ENCODE measurements around the gene ZNF521. TPM values are rescaled to one million over a fixed set of nuclear protein-coding genes. Genes with fewer than 3 reads are reported as not detected.

The ZNF521 gene
- total RNA-seq, 4 donors from 2014 or later: 28.2 to 67.3 (median 53.1) TPM

GRCh38 chr18:25281556-25281955 lies 70.4 kb downstream of the ZNF521 start:
- no peak for DNase-seq
- Histone ChIP-seq H3K36me3 (no peaks in the 10 kb centered on the region), H3K27me3 (no peaks in the 10 kb centered on the region), H3K27ac (no peak overlapping the region), H3K9me3 (no peaks in the 10 kb centered on the region), H3K4me1 (peaks cover 15 to 40% of the 10 kb centered on the region in 2 donors), H3K4me3 (replicated peaks in 1 of 3) (no peak overlapping the region)
- 72 to 94% methylated on average over 6 of the region's 6 CpGs for WGBS, 2 donors
- no peak for TF ChIP-seq POLR2A (IDR thresholded peaks at IDR 0.05)
- TF ChIP-seq, protein P1, sequence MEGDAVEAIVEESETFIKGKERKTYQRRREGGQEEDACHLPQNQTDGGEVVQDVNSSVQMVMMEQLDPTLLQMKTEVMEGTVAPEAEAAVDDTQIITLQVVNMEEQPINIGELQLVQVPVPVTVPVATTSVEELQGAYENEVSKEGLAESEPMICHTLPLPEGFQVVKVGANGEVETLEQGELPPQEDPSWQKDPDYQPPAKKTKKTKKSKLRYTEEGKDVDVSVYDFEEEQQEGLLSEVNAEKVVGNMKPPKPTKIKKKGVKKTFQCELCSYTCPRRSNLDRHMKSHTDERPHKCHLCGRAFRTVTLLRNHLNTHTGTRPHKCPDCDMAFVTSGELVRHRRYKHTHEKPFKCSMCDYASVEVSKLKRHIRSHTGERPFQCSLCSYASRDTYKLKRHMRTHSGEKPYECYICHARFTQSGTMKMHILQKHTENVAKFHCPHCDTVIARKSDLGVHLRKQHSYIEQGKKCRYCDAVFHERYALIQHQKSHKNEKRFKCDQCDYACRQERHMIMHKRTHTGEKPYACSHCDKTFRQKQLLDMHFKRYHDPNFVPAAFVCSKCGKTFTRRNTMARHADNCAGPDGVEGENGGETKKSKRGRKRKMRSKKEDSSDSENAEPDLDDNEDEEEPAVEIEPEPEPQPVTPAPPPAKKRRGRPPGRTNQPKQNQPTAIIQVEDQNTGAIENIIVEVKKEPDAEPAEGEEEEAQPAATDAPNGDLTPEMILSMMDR (IDR thresholded peaks at IDR 0.05): no peak
- intact Hi-C loops (cut with DNase I): no loop called here

DNA sequence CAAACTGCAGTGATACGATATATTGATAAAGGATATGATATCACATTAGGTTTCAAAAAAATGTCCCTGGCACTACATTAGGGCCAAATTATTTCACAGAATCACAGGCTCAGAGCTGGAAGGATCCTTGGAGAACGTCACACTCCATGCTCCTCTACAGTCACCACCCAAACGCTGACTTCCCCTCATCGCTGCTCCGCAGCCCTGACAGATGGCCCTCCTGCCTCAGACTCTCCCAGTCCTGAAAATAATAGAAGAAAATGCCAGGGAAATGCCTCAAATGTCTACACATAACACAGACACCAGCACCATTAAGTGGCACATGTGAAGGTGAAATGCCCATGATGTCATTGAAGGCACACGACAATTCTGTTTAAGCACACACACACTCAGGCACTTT lies 72.0 kb downstream of the ZNF521 start:
- Histone ChIP-seq H3K36me3 (no peaks in the 10 kb centered on the region), H3K4me1 (peaks cover 4 to 25% of the 10 kb centered on the region in 2 donors), H3K4me3 (replicated peaks in 1 of 3) (no peak overlapping the region), H3K9me3 (no peaks in the 10 kb centered on the region), H3K27ac (no peak overlapping the region), H3K27me3 (no peaks in the 10 kb centered on the region)
- no peak for DNase-seq
- 88 to 90% methylated on average over 6 of the region's 6 CpGs for WGBS, 2 donors
- TF ChIP-seq POLR2A (IDR thresholded peaks at IDR 0.05): no peak
- TF ChIP-seq, protein P1 (IDR thresholded peaks at IDR 0.05): no peak
- intact Hi-C loops (cut with DNase I): no loop called here

GRCh38 chr18:25279556-25279955 lies 72.4 kb downstream of the ZNF521 start:
- H3K27me3 ChIP-seq: no peaks in the 10 kb centered on the region
- WGBS, 2 donors: 84 to 89% methylated on average over 3 of the region's 3 CpGs
- intact Hi-C loops (cut with DNase I): no loop called here
- no peak overlapping the region for H3K4me3 ChIP-seq (replicated peaks in 1 of 3)
- no peak for TF ChIP-seq POLR2A (IDR thresholded peaks at IDR 0.05)
- TF ChIP-seq, protein P1 (IDR thresholded peaks at IDR 0.05): no peak
- DNase-seq: no peak
- no peak overlapping the region for H3K27ac ChIP-seq
- peaks cover 0 to 24% of the 10 kb centered on the region in 2 donors for H3K4me1 ChIP-seq
- no peaks in the 10 kb centered on the region for H3K36me3 ChIP-seq
- no peaks in the 10 kb centered on the region for H3K9me3 ChIP-seq

DNA sequence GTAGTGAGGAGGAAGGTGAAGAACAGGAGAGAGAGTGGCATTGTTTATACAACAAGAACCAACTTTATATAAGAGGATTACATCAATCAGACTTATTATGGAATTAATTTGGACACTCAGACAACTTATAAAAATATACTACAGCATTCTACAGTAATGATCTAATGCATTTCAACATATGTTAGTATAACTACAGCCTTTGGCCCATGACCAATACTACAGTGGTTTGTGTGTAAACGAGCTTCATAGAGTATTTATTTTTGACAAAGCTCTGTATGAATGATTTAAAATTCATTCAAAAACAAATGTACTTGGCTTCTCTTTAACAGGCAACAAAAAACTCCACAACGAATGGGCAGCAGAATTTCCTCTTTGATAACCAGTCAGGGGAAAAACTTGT lies 72.8 kb downstream of the ZNF521 start:
- no peaks in the 10 kb centered on the region for H3K27me3 ChIP-seq
- no peak overlapping the region for H3K4me3 ChIP-seq (replicated peaks in 1 of 3)
- no peaks in the 10 kb centered on the region for H3K9me3 ChIP-seq
- TF ChIP-seq POLR2A (IDR thresholded peaks at IDR 0.05): no peak
- TF ChIP-seq, protein P1 (IDR thresholded peaks at IDR 0.05): no peak
- DNase-seq: no peak
- no peak overlapping the region for H3K27ac ChIP-seq
- H3K4me1 ChIP-seq: peaks cover 0 to 23% of the 10 kb centered on the region in 2 donors
- intact Hi-C loops (cut with DNase I): no loop called here
- WGBS, 2 donors: 56 to 64% methylated on average over 2 of the region's 2 CpGs
- no peaks in the 10 kb centered on the region for H3K36me3 ChIP-seq

DNA sequence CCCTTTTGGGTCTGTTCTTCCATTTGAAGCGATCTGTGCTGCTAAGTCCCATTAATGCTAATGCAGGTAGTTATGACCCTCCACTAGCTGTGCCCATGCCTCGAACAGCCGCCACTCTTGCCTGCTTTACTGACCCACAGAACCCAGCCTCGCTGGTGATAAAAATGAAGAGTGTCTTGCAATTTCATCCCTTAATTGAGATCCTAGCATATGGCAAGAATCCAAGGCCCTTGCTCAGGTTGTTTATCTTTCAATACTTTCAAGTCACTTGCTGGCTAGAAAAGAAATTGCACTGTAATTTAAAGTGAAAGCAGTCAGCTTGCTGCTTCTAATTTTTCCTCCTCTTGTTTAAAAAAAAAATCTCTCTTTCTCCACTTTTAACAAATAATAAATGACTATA lies 73.6 kb downstream of the ZNF521 start:
- peak in 1 of 2 donors; percentile 4 for DNase-seq
- 48 to 54% methylated on average over 4 of the region's 4 CpGs for WGBS, 2 donors
- TF ChIP-seq, protein P1 (IDR thresholded peaks at IDR 0.05): peak in 1 of 6 experiments; percentile 8
- TF ChIP-seq POLR2A (IDR thresholded peaks at IDR 0.05): no peak
- Histone ChIP-seq H3K36me3 (no peaks in the 10 kb centered on the region), H3K9me3 (no peaks in the 10 kb centered on the region), H3K27me3 (no peaks in the 10 kb centered on the region), H3K4me3 (replicated peaks in 1 of 3) (no peak overlapping the region), H3K27ac (no peak overlapping the region), H3K4me1 (peaks cover 0 to 18% of the 10 kb centered on the region in 2 donors)
- intact Hi-C loops (cut with DNase I): no loop called here

All from thyroid gland (tissue), 4 donors.